GM12891 (cell line): ENCODE measurements around the gene ZNF664.

Source experiments
- DNase-seq: peaks from one replicate; pipeline ENCODE4 v3.0.0; 2011; ENCODE audit warnings: low spot score; ENCODE audit not compliant: insufficient read length
- FAIRE-seq: peaks from 2 replicates; lab custom pipeline; 2011; peaks lifted over from hg19 to GRCh38; lab: Jason Lieb, UNC
- PAX5 ChIP-seq: IDR thresholded peaks from 2 replicates; pipeline ENCODE4 v1.6.1; 2011; ENCODE audit warnings: low read length, moderate library complexity, mild to moderate bottlenecking; ENCODE audit not compliant: insufficient read depth, severe bottlenecking
- POLR2A ChIP-seq: IDR thresholded peaks from 2 replicates; pipeline ENCODE4 v1.6.1; 2011; ENCODE audit warnings: low read depth, low read length, control low read depth
- POLR2AphosphoS5 ChIP-seq: IDR thresholded peaks from 2 replicates; pipeline ENCODE4 v1.6.1; 2011; ENCODE audit warnings: low read depth, low read length, control low read depth
- POU2F2 ChIP-seq: IDR thresholded peaks from 2 replicates; pipeline ENCODE4 v1.6.1; 2011; ENCODE audit warnings: low read depth, mild to moderate bottlenecking, control low read depth, low read length, moderate library complexity
- SPI1 ChIP-seq: IDR thresholded peaks from 2 replicates; pipeline ENCODE4 v1.6.1; 2011; ENCODE audit warnings: low read depth, low read length, control low read depth
- TAF1 ChIP-seq: IDR thresholded peaks from 2 replicates; pipeline ENCODE4 v1.6.1; 2011; ENCODE audit warnings: low read depth, low read length, control low read depth

ZNF664 gene

DNA sequence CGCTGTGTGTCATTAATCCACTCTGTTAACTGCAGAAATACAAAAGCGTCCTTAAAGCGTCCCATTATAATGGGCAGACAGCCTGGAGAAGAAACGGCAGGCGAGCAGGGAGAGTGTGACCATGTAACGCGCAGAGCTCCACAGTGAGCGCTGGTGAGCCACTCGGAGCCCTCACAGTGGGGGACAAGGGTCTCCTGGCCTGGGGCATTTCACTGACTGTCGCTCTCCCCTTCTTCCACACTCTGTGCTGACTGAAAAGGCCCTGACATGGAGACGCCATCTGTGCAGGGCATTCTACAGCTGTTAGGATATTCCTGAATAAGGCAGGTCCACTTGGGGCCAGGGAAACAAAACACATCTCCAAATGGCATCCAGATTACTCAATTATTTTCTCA lies 24.6 kb upstream of the ZNF664 start:
- no peak for DNase-seq
- FAIRE-seq: no peak
- no peak for TF ChIP-seq POLR2A
- no peak for TF ChIP-seq POLR2AphosphoS5
- TF ChIP-seq SPI1: no peak
- no peak for TF ChIP-seq PAX5

DNA sequence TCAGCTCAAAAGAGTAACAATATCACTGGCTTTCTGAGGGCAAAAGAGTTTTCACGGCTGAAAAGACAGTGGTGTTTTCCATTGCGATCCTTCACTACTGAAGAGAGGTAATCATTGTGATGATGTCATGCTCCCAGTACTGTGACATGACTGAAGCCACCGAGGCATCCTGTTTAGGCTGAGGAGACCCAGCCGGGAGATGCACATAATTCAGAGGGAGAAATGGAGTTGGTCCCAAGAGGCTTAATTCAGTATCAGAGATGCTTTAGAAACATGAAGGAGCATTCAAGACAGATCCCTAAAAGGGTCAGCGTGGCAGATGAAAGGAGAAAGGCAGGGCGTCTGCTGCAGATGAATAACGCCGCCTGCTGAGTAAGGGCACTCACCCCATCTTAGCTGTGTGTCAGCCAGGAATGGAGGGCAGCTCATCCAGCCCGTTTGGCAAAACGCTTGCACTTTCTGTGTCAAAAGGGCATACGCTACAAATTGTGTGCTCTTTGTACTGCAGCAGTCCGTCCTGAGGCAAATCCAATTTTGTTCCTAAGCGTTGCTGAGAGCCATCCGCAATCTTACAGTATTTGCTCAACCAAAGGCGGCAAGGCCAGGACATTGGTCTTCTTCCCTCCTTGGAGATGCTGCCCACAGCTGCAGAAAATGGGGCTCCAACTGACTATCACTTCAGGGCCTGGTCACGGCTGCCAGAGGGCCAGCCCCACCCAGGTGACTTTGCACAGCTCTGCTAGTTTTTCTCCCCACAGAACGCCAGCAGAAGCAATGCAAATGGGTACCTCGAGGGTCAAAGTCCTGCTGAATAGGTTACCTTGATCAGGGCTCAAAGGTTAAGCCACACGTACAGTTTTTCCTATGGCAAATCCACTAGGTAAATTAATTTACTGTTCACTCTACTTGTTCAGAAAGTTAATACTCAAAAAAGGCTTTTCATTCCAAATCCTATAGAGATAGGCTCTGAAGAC lies 23.9 kb upstream of the ZNF664 start:
- DNase-seq (no peak), FAIRE-seq (no peak)
- TF ChIP-seq POU2F2: no peak
- TF ChIP-seq SPI1: no peak
- no peak for TF ChIP-seq PAX5
- TF ChIP-seq TAF1: no peak

DNA sequence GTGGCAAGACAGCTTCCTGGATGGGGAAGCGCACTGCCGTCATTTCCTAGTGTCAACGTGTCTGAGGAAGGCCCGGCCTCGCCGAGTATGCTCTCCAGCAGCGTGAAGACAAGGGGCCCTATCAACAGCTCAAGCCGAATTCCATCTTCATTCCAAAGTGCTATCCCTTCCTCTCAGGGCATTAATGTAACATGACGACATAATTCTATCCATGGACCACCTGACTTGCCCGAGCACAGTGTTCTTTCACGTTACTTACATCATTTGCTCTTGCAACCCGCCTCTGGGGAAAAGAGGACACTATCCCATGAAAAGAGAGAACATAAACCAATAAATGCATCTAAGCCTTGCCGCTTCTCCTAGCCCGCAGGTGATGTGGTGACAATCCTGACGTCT lies 23.2 kb upstream of the ZNF664 start:
- FAIRE-seq: no peak
- no peak for TF ChIP-seq PAX5
- no peak for TF ChIP-seq POLR2AphosphoS5
- TF ChIP-seq POLR2A: no peak
- TF ChIP-seq TAF1: no peak
- TF ChIP-seq POU2F2: no peak
- no peak for DNase-seq

DNA sequence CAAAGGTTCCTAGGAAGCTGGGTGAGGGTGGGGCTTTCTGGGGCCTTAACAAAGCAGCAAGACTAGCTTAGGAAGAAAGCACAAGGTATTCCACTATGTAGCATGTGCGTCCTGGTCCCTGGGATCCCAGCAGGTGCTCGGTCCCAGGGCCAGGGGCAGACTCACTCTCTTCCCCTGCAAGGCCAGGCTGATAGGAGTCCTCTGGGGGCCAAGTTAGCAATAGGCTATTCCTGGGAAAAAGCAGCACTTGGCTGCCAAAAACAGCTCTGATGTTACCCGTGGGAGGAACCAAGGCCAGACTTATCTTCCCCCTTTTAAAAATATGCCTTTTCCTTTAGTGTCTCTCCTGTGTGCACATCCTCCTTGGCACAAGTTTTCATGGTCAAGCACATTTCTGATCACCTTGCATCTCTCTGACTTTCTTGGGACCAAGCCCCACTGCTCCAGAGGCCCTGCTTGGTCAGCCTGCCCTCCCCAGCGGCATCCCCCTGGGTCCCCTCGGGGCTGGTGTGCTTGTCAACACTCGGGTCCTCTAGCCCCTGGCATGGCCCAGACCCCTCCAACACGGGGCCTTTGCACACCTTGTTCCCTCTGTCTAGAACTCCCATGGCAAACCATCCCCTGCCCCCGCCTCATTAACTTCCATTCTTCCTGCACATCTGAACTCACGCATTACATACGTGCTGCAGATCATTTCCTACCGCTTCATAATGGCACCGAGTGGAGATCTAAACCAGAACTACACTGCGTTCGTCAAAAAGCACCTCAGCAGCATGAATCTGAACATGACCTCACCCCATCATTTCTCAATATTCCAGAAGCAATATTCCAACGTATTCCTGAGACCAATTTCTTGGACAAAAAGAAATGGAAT lies 22.3 kb upstream of the ZNF664 start:
- no peak for TF ChIP-seq POLR2AphosphoS5
- no peak for TF ChIP-seq SPI1
- no peak for TF ChIP-seq POLR2A
- TF ChIP-seq POU2F2: no peak
- no peak for TF ChIP-seq PAX5
- no peak for TF ChIP-seq TAF1
- DNase-seq (no peak), FAIRE-seq (no peak)

DNA sequence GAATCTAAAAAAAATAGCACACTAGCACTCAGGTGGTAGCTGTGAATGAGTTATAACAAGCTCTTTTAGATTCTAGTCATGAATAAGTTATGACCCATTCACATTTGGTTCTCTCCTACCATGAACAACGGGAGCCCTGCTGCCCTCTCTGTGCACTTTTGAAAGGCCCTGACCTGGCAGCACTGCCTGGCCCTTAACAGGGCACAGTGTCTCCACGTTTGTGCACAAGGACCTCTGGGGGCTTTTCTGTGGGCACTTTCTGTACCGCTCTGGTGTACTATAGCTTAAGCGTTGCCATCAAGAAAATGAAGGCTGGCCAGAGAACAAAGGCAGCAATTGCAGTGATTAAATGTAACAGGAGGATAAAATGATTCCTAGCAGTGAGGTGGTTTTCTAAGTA lies 21.5 kb upstream of the ZNF664 start:
- FAIRE-seq (no peak), DNase-seq (no peak)
- TF ChIP-seq TAF1 (no peak), PAX5 (no peak), SPI1 (no peak), POLR2A (no peak), POLR2AphosphoS5 (no peak)

DNA sequence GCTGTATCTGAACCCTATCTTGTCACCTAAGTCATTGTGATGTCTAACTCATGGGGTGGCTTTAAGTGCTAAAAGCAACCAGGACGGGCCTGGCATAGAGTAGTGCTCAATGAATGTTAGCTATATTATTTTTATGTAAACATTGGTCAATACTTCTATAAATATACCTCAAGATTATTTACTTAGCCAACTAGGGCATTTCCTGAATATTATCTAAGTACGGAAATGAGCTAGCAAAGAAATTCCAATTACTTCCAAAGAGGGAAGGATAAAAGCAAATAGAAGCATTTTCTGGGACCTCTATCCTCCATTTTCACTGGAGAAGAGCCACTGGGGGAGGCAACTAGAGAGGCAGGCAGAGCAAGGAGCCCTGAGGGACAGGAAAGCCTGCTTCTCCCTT lies 21.0 kb upstream of the ZNF664 start:
- TF ChIP-seq PAX5: no peak
- TF ChIP-seq TAF1: no peak
- no peak for TF ChIP-seq SPI1
- TF ChIP-seq POLR2A: no peak
- no peak for TF ChIP-seq POU2F2
- TF ChIP-seq POLR2AphosphoS5: no peak
- DNase-seq (no peak), FAIRE-seq (no peak)

DNA sequence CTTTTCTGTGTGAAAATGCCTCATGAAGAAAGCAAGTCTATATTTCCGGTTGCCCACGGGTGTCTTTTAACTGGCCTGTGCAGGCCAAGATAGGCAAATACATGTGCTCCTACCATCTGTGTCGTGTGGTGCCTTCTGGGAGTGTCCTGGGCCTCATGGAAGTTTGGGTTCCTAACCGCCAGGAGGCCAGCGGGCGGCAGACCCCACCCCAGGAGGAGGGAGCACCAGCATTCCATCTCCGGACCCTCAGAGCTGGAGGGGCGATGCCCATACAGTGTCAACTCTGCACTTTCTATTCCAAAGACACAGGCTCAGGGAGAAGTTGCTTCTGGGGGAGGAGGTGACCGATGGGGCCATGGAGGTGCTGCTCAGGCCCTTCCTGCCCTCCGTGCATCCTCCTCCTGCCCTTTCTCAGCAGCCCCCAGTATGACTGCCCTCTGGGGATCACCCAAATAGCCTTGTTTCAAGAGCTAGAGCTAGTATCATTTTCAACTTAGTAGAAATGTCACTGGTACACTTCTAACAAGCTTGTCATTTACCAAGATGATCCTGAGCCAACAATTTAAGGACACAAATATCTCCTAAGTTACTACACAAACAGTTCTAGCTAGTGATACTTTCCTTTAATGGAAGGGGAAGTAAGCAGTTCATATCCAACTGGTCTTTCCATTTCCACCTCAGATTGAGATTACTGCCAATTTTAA lies 18.2 kb upstream of the ZNF664 start:
- FAIRE-seq: no peak
- DNase-seq: no peak
- TF ChIP-seq SPI1: no peak
- TF ChIP-seq TAF1: no peak
- TF ChIP-seq PAX5: no peak
- TF ChIP-seq POLR2AphosphoS5: no peak
- TF ChIP-seq POU2F2: no peak

DNA sequence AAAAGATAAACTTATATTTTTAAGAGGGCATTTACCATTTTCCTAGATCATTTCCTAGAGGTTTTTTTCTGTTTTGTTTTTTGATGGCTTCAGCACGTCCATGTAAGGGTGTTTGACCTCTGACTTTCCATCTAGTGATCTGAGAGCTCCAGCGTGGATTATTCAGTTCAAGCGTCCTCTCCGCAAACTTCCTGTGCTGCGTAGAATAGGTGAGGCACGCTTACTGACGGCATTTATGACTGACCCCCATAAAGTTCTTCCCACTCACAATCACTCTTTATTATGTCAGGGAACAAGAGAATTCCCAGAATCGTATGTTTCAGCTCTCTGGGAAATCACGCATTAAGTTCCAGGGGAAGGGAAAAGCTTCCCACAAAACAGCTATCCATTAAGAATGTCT lies 16.8 kb upstream of the ZNF664 start:
- TF ChIP-seq POLR2A: no peak
- no peak for TF ChIP-seq POU2F2
- no peak for TF ChIP-seq PAX5
- TF ChIP-seq TAF1: no peak
- TF ChIP-seq SPI1: no peak
- TF ChIP-seq POLR2AphosphoS5: no peak
- DNase-seq (no peak), FAIRE-seq (no peak)

DNA sequence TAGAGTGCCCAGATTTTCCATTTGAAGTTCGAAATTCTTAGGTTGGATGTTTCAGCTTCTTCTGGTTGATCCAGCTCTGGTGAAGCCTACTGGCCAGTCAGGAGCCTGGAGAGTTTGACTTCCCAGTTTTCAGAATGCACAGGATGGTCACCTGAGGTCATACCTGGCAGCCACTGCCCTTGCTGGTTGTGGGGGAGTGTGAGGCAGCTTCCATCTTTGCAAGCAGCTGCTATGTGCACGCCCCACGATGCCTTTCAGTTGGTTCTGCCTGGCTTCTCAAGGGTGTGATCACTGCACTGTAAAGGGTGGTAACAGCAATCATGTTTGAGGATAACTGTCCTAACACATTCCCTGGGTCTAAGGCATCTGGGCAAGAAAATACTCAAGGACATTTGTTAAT lies 15.8 kb upstream of the ZNF664 start:
- no peak for DNase-seq
- TF ChIP-seq SPI1 (no peak), POU2F2 (no peak), TAF1 (no peak), POLR2A (no peak), POLR2AphosphoS5 (no peak), PAX5 (no peak)
- FAIRE-seq: no peak

DNA sequence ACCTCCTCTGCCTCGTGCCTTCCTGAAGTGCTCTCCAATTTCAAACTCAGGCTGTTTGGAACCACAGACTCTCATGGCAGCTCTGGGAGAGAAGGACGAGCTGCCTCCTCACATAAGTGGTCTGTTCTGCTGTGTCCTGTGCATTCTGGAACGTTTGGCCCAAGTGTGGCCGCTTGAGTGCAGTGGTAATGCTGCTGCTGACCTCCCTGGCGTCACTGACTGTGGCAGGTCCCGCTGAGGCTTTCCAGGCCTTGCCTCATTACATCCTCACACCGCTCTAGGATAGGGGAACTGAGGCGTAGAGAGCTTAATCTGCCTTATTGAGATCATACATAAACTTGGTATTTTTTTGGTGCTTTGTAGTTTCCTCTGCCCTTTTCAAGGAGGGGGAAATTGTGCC lies 14.6 kb upstream of the ZNF664 start:
- FAIRE-seq (no peak), DNase-seq (no peak)
- TF ChIP-seq POLR2A (no peak), SPI1 (no peak), POLR2AphosphoS5 (no peak), PAX5 (no peak), POU2F2 (no peak), TAF1 (no peak)
